ENCODE data around the gene ALPP. TPM values are rescaled to one million over a fixed set of nuclear protein-coding genes. Genes with fewer than 3 reads are reported as not detected.
A peak's percentile ranks its signal among the peaks of the same experiment; 100 is the strongest.

ALPP gene
- total RNA-seq, 1 experiment from 2014 or later, result 0.20 TPM

GRCh38 chr2:232405943-232406510, 27.5 kb downstream of the ALPP start:
- peak overlapping the region in 1 of 2 experiments; percentile 32; a peak in 2 of 5 replicates for H3K4me3 Mint-ChIP-seq
- no peak overlapping the region for H3K4ac ChIP-seq (ENCODE audit: low read depth, low read length)
- no peak overlapping the region for H3K27ac Mint-ChIP-seq
- no peak overlapping the region for H3K4me2 ChIP-seq (ENCODE audit: insufficient read depth, insufficient read length, low read length)
- H3T11ph ChIP-seq (ENCODE audit: low read length), result no peak overlapping the region
- H2BK120ac ChIP-seq (ENCODE audit: low read depth, low read length, poor library complexity, severe bottlenecking), result no peak overlapping the region
- H4K91ac ChIP-seq (ENCODE audit: insufficient read length, low read depth, low read length), result no peak overlapping the region
- no peak overlapping the region for H3K23ac ChIP-seq (ENCODE audit: insufficient read length, low read depth, low read length)
- H2BK15ac ChIP-seq (ENCODE audit: low read depth, low read length), result no peak overlapping the region
- no peaks in the 10 kb centered on the region for H3K9me3 Mint-ChIP-seq
- H4K5ac ChIP-seq (ENCODE audit: insufficient read length, low read depth, low read length), result no peak overlapping the region
- no peaks in the 10 kb centered on the region for H3K23me2 ChIP-seq (ENCODE audit: insufficient read length, low read depth, low read length, poor library complexity, severe bottlenecking)
- no CpG with 5 or more reads among the region's 11 CpGs for WGBS (ENCODE audit: extremely low coverage, insufficient read length, low lambda C conversion rate)
- no peak overlapping the region for H3K14ac ChIP-seq (ENCODE audit: insufficient read depth, low read length)
- no peaks in the 10 kb centered on the region for H3K9me3 ChIP-seq (ENCODE audit: control insufficient read depth, low read depth, low read length)
- H3K9ac ChIP-seq (ENCODE audit: extremely low read depth, insufficient read length, low read length), result no peak overlapping the region
- H4K20me1 ChIP-seq (ENCODE audit: control insufficient read depth, insufficient read depth, insufficient read length), result no peaks in the 10 kb centered on the region
- no peaks in the 10 kb centered on the region for H3K79me1 ChIP-seq (ENCODE audit: insufficient read depth, low read depth, low read length, poor library complexity, severe bottlenecking)
- no peaks in the 10 kb centered on the region for H3K4me1 ChIP-seq (ENCODE audit: insufficient read depth, low read length)
- H4K8ac ChIP-seq (replicated peaks; ENCODE audit: insufficient read length, low read depth, low read length), result no peak overlapping the region
- DNase-seq, result no peak
- no peak overlapping the region for H2AK5ac ChIP-seq (ENCODE audit: insufficient read length, low read length)
- no peak overlapping the region for H3K27ac ChIP-seq (ENCODE audit: insufficient read length, low read depth, low read length)
- H3K27me3 Mint-ChIP-seq (ENCODE audit: low read depth), result peaks cover 3% of the 10 kb centered on the region
- no peak overlapping the region for H3K56ac ChIP-seq (ENCODE audit: insufficient read length, low read depth, low read length)
- no peak for TF ChIP-seq CTCF (conservative IDR thresholded peaks at IDR 0.05)
- H2AFZ ChIP-seq (ENCODE audit: low read length), result no peak overlapping the region
- H2BK5ac ChIP-seq (ENCODE audit: insufficient read length, low read length), result no peak overlapping the region
- H3K36me3 Mint-ChIP-seq (ENCODE audit: insufficient read depth in 1 of 3, low read depth in 3 of 3), result peaks cover 0 to 64% (median 10%) of the 10 kb centered on the region in 3 experiments; a peak in 4 of 7 replicates
- H3K27me3 ChIP-seq (ENCODE audit: insufficient read depth, low read length), result no peaks in the 10 kb centered on the region
- no peaks in the 10 kb centered on the region for H3K79me2 ChIP-seq (ENCODE audit: insufficient read depth, low read length)
- H3K18ac ChIP-seq (ENCODE audit: insufficient read length, low read depth, low read length), result no peak overlapping the region
- no peak overlapping the region for H2BK20ac ChIP-seq (ENCODE audit: low read depth, low read length, poor library complexity, severe bottlenecking)
- peaks cover 10 to 16% of the 10 kb centered on the region in 2 experiments for H3K4me1 Mint-ChIP-seq
- no peak overlapping the region for H2BK12ac ChIP-seq (ENCODE audit: insufficient read length, low read depth, low read length)

All from H9 (cell line).